ACC112 (cell line): ENCODE results near the gene RITA1.
"Not testable (repeated sequence)": the region's sequence is repeated elsewhere in the genome, so short reads cannot be mapped to it uniquely, and the experiment has no call there.

Source experiments
- H2AFZ ChIP-seq: fragments of 200-600 bp; sonication (generic); one replicate; pipeline ENCODE4 v1.6.0; 2017; ENCODE audit warnings: antibody characterized with exemption, low read length; ENCODE audit not compliant: unreplicated experiment
- H3K27ac ChIP-seq: fragments of 200-600 bp; sonication (generic); 2 replicates; pipeline ENCODE4 v1.5.1; 2014; ENCODE audit warnings: low read depth, mild to moderate bottlenecking, antibody characterized with exemption, low read length, moderate library complexity
- H3K27me3 ChIP-seq: fragments of 200-600 bp; sonication (generic); 2 replicates; pipeline ENCODE4 v1.6.1; 2014; ENCODE audit warnings: mild to moderate bottlenecking, antibody characterized with exemption, low read length, moderate library complexity, mixed read lengths; ENCODE audit not compliant: insufficient read depth
- H3K36me3 ChIP-seq: fragments of 200-600 bp; sonication (generic); 2 replicates; pipeline ENCODE4 v1.6.1; 2016; ENCODE audit warnings: mild to moderate bottlenecking, antibody characterized with exemption, low read length, moderate library complexity, mixed read lengths; ENCODE audit not compliant: insufficient read depth
- H3K4me1 ChIP-seq: fragments of 200-600 bp; sonication (generic); one replicate; pipeline ENCODE4 v1.6.1; 2016; ENCODE audit warnings: low read length, mixed read lengths; ENCODE audit not compliant: insufficient read depth, unreplicated experiment, control insufficient read depth
- H3K4me3 ChIP-seq: fragments of 200-600 bp; sonication (generic); 2 replicates; pipeline ENCODE4 v1.5.1; 2014; ENCODE audit warnings: mild to moderate bottlenecking, low read depth, low read length
- H3K79me2 ChIP-seq: fragments of 200-600 bp; sonication (generic); one replicate; pipeline ENCODE4 v1.6.0; 2016; ENCODE audit warnings: low read length; ENCODE audit not compliant: control insufficient read depth, unreplicated experiment, insufficient read depth

RITA1 gene

GRCh38 chr12:113185180-113186032, at the start of gene RITA1, which contains the start of gene DDX54:
Gene RITA1 (plus strand): TSS chr12:113185721. CDS start chr12:113186747, 1,026 bp downstream.
Gene DDX54 (minus strand): TSS chr12:113185478. CDS start chr12:113185451, 27 bp downstream.
- Histone ChIP-seq H3K27ac (peak within 1 kb of the TSS; percentile 89), H3K27me3 (no peaks in the 10 kb centered on the region), H3K36me3 (0 out of 2 replicates have a peak, but pooled peaks cover 4% of the 10 kb centered on the region), H3K4me3 (peak within 1 kb of the TSS; percentile 90), H3K4me1 (peaks cover 19% of the 10 kb centered on the region), H2AFZ (peak within 1 kb of the TSS; percentile 80), H3K79me2 (peaks cover 45% of the 10 kb centered on the region)

GRCh38 chr12:113136128-113136989, 49.2 kb upstream of the RITA1 start:
- Histone ChIP-seq H3K4me3 (no peak overlapping the region), H3K79me2 (no peaks in the 10 kb centered on the region), H3K27me3 (peaks cover 27% of the 10 kb centered on the region), H3K27ac (no peak overlapping the region), H3K4me1 (peaks cover 3% of the 10 kb centered on the region), H2AFZ (no peak overlapping the region), H3K36me3 (no peaks in the 10 kb centered on the region)

- Histone ChIP-seq H3K36me3 (no peaks in the 10 kb centered on the region), H3K4me3 (no peak overlapping the region), H3K27ac (no peak overlapping the region), H3K79me2 (no peaks in the 10 kb centered on the region), H3K4me1 (peaks cover 3% of the 10 kb centered on the region), H2AFZ (no peak overlapping the region), H3K27me3 (peaks cover 27% of the 10 kb centered on the region)
These were observed 48.5 kb upstream of the RITA1 start for GRCh38 chr12:113136990-113137511.

- Histone ChIP-seq H3K4me1 (peaks cover 3% of the 10 kb centered on the region), H2AFZ (no peak overlapping the region), H3K79me2 (no peaks in the 10 kb centered on the region), H3K27me3 (peaks cover 21% of the 10 kb centered on the region), H3K4me3 (no peak overlapping the region), H3K36me3 (no peaks in the 10 kb centered on the region), H3K27ac (no peak overlapping the region)
These were observed 47.4 kb upstream of the RITA1 start for GRCh38 chr12:113137861-113138783.

- peaks cover 3% of the 10 kb centered on the region for H3K4me1 ChIP-seq
- H3K27ac ChIP-seq = no peak overlapping the region
- H3K79me2 ChIP-seq = no peaks in the 10 kb centered on the region
- H2AFZ ChIP-seq = no peak overlapping the region
- no peak overlapping the region for H3K4me3 ChIP-seq
- H3K36me3 ChIP-seq = no peaks in the 10 kb centered on the region
- H3K27me3 ChIP-seq = peaks cover 21% of the 10 kb centered on the region
These were observed 46.7 kb upstream of the RITA1 start for GRCh38 chr12:113138826-113139225.

- H3K4me3 ChIP-seq = no peak overlapping the region
- H3K27me3 ChIP-seq = peaks cover 13% of the 10 kb centered on the region
- no peak overlapping the region for H2AFZ ChIP-seq
- peaks cover 3% of the 10 kb centered on the region for H3K4me1 ChIP-seq
- H3K27ac ChIP-seq = no peak overlapping the region
- no peaks in the 10 kb centered on the region for H3K79me2 ChIP-seq
- H3K36me3 ChIP-seq = no peaks in the 10 kb centered on the region
These were observed 44.8 kb upstream of the RITA1 start for GRCh38 chr12:113140706-113141105.

- not testable (repeated sequence) for H3K4me1 ChIP-seq
These were observed 43.8 kb upstream of the RITA1 start for GRCh38 chr12:113141716-113142115.

GRCh38 chr12:113142173-113142885, 43.2 kb upstream of the RITA1 start:
- Histone ChIP-seq H3K4me3 (no peak overlapping the region), H3K4me1 (no peaks in the 10 kb centered on the region), H3K27me3 (no peaks in the 10 kb centered on the region), H3K27ac (no peak overlapping the region), H3K79me2 (no peaks in the 10 kb centered on the region), H3K36me3 (no peaks in the 10 kb centered on the region), H2AFZ (no peak overlapping the region)

More at GRCh38 chr12:113141716-113142115, 43.8 kb upstream of the RITA1 start:
- not testable (repeated sequence) for H3K27ac ChIP-seq, H3K4me3 ChIP-seq, H3K79me2 ChIP-seq, H3K27me3 ChIP-seq, H3K36me3 ChIP-seq, H2AFZ ChIP-seq

GRCh38 chr12:113142886-113143332, 42.6 kb upstream of the RITA1 start:
- Histone ChIP-seq H3K4me1 (no peaks in the 10 kb centered on the region), H3K27me3 (no peaks in the 10 kb centered on the region), H3K36me3 (no peaks in the 10 kb centered on the region), H3K4me3 (no peak overlapping the region), H3K27ac (no peak overlapping the region), H2AFZ (no peak overlapping the region), H3K79me2 (no peaks in the 10 kb centered on the region)
